Activated gamma-delta T cell treated with anti-CD3 and anti-CD28 coated beads, Interleukin-2, amount 50 U/mL, for 16 hours (primary cell): Measurements from ENCODE around the gene KLHL22.
"Not testable (repeated sequence)": the region's sequence is repeated elsewhere in the genome, so short reads cannot be mapped to it uniquely, and the experiment has no call there.

ENCODE experiments used
- DNase-seq: peaks from one replicate; pipeline ENCODE4 v3.0.0-alpha.2; 2020; ENCODE audit warnings: low read depth

KLHL22 gene

GRCh38 chr22:20419664-20419951 is 76.0 kb downstream of the KLHL22 start:
- no peak for DNase-seq

- DNase-seq, result peak; percentile 58
These were observed 77.3 kb downstream of the KLHL22 start for GRCh38 chr22:20418211-20418788.

GRCh38 chr22:20415699-20416098 is 79.9 kb downstream of the KLHL22 start:
- not testable (repeated sequence) for DNase-seq

GRCh38 chr22:20415241-20415640 is 80.4 kb downstream of the KLHL22 start:
- DNase-seq, result not testable (repeated sequence)

GRCh38 chr22:20414450-20414849 is 81.1 kb downstream of the KLHL22 start:
- DNase-seq, result no peak

GRCh38 chr22:20414059-20414440 is 81.5 kb downstream of the KLHL22 start:
- DNase-seq, result no peak

- no peak for DNase-seq
These were observed 82.2 kb downstream of the KLHL22 start for GRCh38 chr22:20413217-20414058.

- no peak for DNase-seq
These were observed 83.0 kb downstream of the KLHL22 start for GRCh38 chr22:20412474-20413216.

- not testable (repeated sequence) for DNase-seq
These were observed 86.2 kb downstream of the KLHL22 start for GRCh38 chr22:20409385-20409784.

- no peak for DNase-seq
These were observed 86.7 kb downstream of the KLHL22 start for GRCh38 chr22:20408891-20409290.

- DNase-seq, result no peak
These were observed 87.8 kb downstream of the KLHL22 start for GRCh38 chr22:20407829-20408228.

- DNase-seq, result no peak
These were observed 88.7 kb downstream of the KLHL22 start for GRCh38 chr22:20406686-20407408.

GRCh38 chr22:20405931-20406685 is 89.5 kb downstream of the KLHL22 start:
- DNase-seq, result no peak

GRCh38 chr22:20405291-20405930 is 90.2 kb downstream of the KLHL22 start:
- no peak for DNase-seq

GRCh38 chr22:20404881-20405280 is 90.7 kb downstream of the KLHL22 start:
- DNase-seq, result no peak

- no peak for DNase-seq
These were observed 91.8 kb downstream of the KLHL22 start for GRCh38 chr22:20403779-20404140.

- DNase-seq, result no peak
These were observed 92.4 kb downstream of the KLHL22 start for GRCh38 chr22:20402960-20403778.

GRCh38 chr22:20401376-20402014 is 94.1 kb downstream of the KLHL22 start:
- DNase-seq, result no peak

GRCh38 chr22:20400606-20401375 is 94.8 kb downstream of the KLHL22 start:
- no peak for DNase-seq
